SK-N-SH (cell line): ENCODE data around the gene CENPF. TPM values are rescaled to one million over a fixed set of nuclear protein-coding genes. Genes with fewer than 3 reads are reported as not detected.

Source experiments
- CTCF ChIP-seq: fragments of 200-600 bp; sonication (generic); IDR thresholded peaks from 2 replicates; pipeline ENCODE4 v1.6.1; 2017; ENCODE audit warnings: antibody characterized with exemption, mild to moderate bottlenecking, moderate library complexity
- ELF1 ChIP-seq: IDR thresholded peaks from 2 replicates; pipeline ENCODE4 v1.4.0; 2012
- EP300 ChIP-seq, 2 experiments: IDR thresholded peaks; 2 replicates each; pipeline versions ENCODE4 v1.4.0 to v1.6.1; 2012; ENCODE audit warnings: borderline replicate concordance in 1 of 2, low read depth in 1 of 2, low read length in 1 of 2
- EZH2phosphoT487 ChIP-seq: fragments of 200-600 bp; sonication (generic); IDR thresholded peaks from 2 replicates; pipeline ENCODE4 v1.6.1; 2017; ENCODE audit warnings: low read depth, mixed run types, mild to moderate bottlenecking, antibody characterized with exemption, moderate library complexity, borderline replicate concordance
- FOXJ3 ChIP-seq: sonication (generic); formaldehyde crosslinking; IDR thresholded peaks from 2 replicates; pipeline ENCODE4 v1.5.1; 2020; ENCODE audit warnings: mild to moderate bottlenecking, missing genetic modification reagents
- FOXM1 ChIP-seq: IDR thresholded peaks from 2 replicates; pipeline ENCODE4 v1.4.0; 2012; ENCODE audit warnings: low read depth, mild to moderate bottlenecking
- GABPA ChIP-seq: IDR thresholded peaks from 2 replicates; pipeline ENCODE4 v1.4.0; 2012; ENCODE audit warnings: low read depth, mild to moderate bottlenecking
- JUND ChIP-seq: IDR thresholded peaks from 2 replicates; pipeline ENCODE4 v1.4.0; 2012
- MEF2A ChIP-seq: IDR thresholded peaks from 2 replicates; pipeline ENCODE4 v1.4.0; 2012; ENCODE audit warnings: low read depth, borderline replicate concordance
- MXI1 ChIP-seq: IDR thresholded peaks from 2 replicates; pipeline ENCODE4 v1.6.1; 2012; ENCODE audit warnings: mild to moderate bottlenecking, low read depth, low read length, improper control_type of control experiment
- NRF1 ChIP-seq: IDR thresholded peaks from 2 replicates; pipeline ENCODE4 v1.6.1; 2012; ENCODE audit warnings: low read depth, mild to moderate bottlenecking, low read length
- PBX3 ChIP-seq: IDR thresholded peaks from 2 replicates; pipeline ENCODE4; 2012
- POLR2AphosphoS5 ChIP-seq: IDR thresholded peaks from 2 replicates; pipeline ENCODE4 v1.6.1; 2012; ENCODE audit warnings: low read depth, low read length
- RCOR1 ChIP-seq: fragments of 150-350 bp; IDR thresholded peaks from 2 replicates; pipeline ENCODE4 v1.6.1; 2017; ENCODE audit warnings: antibody characterized with exemption, low read length
- REST ChIP-seq: IDR thresholded peaks from 2 replicates; pipeline ENCODE4 v1.6.1; 2012; ENCODE audit warnings: mild to moderate bottlenecking, low read depth, low read length, moderate library complexity
- RXRA ChIP-seq: IDR thresholded peaks from 2 replicates; pipeline ENCODE4 v1.4.0; 2012; ENCODE audit warnings: low read depth, mild to moderate bottlenecking, borderline replicate concordance
- SMC3 ChIP-seq: IDR thresholded peaks from 2 replicates; pipeline ENCODE4 v1.6.1; 2012; ENCODE audit warnings: low read depth, low read length, improper control_type of control experiment
- TAF1 ChIP-seq: IDR thresholded peaks from 2 replicates; pipeline ENCODE4 v1.6.1; 2012; ENCODE audit warnings: low read depth, mild to moderate bottlenecking, low read length, moderate library complexity, borderline replicate concordance
- TCF12 ChIP-seq: IDR thresholded peaks from 2 replicates; pipeline ENCODE4 v1.4.0; 2012
- TEAD4 ChIP-seq: IDR thresholded peaks from 2 replicates; pipeline ENCODE4 v1.4.0; 2012; ENCODE audit warnings: mild to moderate bottlenecking, borderline replicate concordance; ENCODE audit not compliant: insufficient read depth
- USF1 ChIP-seq: IDR thresholded peaks from 2 replicates; pipeline ENCODE4 v1.4.0; 2012; ENCODE audit warnings: low read depth, borderline replicate concordance
- USF2 ChIP-seq: fragments of 150-350 bp; IDR thresholded peaks from 2 replicates; pipeline ENCODE4 v1.6.1; 2017; ENCODE audit warnings: antibody characterized with exemption, low read length, low read depth, borderline replicate concordance
- YY1 ChIP-seq: IDR thresholded peaks from 2 replicates; pipeline ENCODE4 v1.4.0; 2012; ENCODE audit warnings: low read depth, mild to moderate bottlenecking
- polyA plus RNA-seq, 3 experiments: library from polyadenylated mRNA; depleted of rRNA; stranded (reverse); fragments of >200 nt; gene quantifications; 2 replicates each; pipeline ENCODE4 v1.2.3, GENCODE V29; 2012

CENPF gene
- polyA plus RNA-seq, 1 of the 3 experiments (the other 2 are of a cell fraction): 14.5 TPM

GRCh38 chr1:214566158-214567104 is 36.6 kb upstream of the CENPF start (continued):
- TF ChIP-seq CTCF (no peak), NRF1 (no peak), RXRA (peak; percentile 34; the same call in 1 of the 2 replicates), SMC3 (no peak), POLR2AphosphoS5 (peak; percentile 43; the same call in 1 of the 2 replicates), EP300 (IDR thresholded peaks at IDR 0.05; ENCODE audit: borderline replicate concordance in 1 of 2, low read depth in 1 of 2, low read length in 1 of 2) (peak in 1 of 2 experiments; percentile 74; a peak in 2 of 4 replicates), TEAD4 (peak; percentile 73; the same call in 1 of the 2 replicates), GABPA (no peak), RCOR1 (no peak), EZH2phosphoT487 (no peak), FOXJ3 (no peak), ELF1 (no peak), MXI1 (no peak), PBX3 (peak; percentile 78), REST (no peak), USF1 (no peak), YY1 (no peak; the same call in 1 of the 2 replicates), FOXM1 (no peak), USF2 (no peak), TAF1 (no peak), TCF12 (peak; percentile 91), MEF2A (no peak), JUND (peak; percentile 88)
